DND-41 (cell line): ENCODE results near the gene TCP11.

Source experiments
- EZH2 ChIP-seq: IDR thresholded peaks from 3 replicates; pipeline ENCODE4 v1.6.1; 2012; ENCODE audit warnings: borderline replicate concordance, low read depth, mild to moderate bottlenecking, moderate library complexity, low read length, inconsistent platforms; ENCODE audit not compliant: severe bottlenecking
- TF ChIP-seq, protein P1 (sequence below): IDR thresholded peaks from 2 replicates; pipeline ENCODE4 v1.5.1; 2012; ENCODE audit warnings: borderline replicate concordance, low read length, moderate library complexity, mild to moderate bottlenecking; ENCODE audit not compliant: poor library complexity, severe bottlenecking; ENCODE audit errors: extremely low read depth

DNA sequence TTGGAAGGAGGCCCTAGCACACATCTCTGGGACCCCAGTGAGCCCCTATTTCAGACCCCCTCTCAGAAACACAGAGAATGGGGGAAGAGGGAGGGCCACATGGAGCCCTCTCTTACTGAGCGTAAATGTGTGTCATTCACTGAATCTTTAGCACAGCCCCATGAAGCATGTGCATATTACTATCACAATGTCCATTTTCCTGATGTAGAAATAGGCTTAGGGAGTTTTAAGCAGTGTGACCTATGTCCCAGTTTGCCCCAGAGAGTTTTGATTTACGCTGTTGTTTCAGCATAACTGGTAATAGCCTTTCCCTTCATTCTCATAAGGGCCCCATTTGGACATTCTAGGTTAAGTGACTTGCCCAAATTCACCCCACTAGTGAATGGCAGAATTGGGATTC is 25.0 kb upstream of the TCP11 start:
- TF ChIP-seq, protein P1, sequence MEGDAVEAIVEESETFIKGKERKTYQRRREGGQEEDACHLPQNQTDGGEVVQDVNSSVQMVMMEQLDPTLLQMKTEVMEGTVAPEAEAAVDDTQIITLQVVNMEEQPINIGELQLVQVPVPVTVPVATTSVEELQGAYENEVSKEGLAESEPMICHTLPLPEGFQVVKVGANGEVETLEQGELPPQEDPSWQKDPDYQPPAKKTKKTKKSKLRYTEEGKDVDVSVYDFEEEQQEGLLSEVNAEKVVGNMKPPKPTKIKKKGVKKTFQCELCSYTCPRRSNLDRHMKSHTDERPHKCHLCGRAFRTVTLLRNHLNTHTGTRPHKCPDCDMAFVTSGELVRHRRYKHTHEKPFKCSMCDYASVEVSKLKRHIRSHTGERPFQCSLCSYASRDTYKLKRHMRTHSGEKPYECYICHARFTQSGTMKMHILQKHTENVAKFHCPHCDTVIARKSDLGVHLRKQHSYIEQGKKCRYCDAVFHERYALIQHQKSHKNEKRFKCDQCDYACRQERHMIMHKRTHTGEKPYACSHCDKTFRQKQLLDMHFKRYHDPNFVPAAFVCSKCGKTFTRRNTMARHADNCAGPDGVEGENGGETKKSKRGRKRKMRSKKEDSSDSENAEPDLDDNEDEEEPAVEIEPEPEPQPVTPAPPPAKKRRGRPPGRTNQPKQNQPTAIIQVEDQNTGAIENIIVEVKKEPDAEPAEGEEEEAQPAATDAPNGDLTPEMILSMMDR, result no peak
- no peak for TF ChIP-seq EZH2
